Measurements from ENCODE around the gene MS4A6A.
"Not testable (repeated sequence)": the region's sequence is repeated elsewhere in the genome, so short reads cannot be mapped to it uniquely, and the experiment has no call there.

MS4A6A gene

DNA sequence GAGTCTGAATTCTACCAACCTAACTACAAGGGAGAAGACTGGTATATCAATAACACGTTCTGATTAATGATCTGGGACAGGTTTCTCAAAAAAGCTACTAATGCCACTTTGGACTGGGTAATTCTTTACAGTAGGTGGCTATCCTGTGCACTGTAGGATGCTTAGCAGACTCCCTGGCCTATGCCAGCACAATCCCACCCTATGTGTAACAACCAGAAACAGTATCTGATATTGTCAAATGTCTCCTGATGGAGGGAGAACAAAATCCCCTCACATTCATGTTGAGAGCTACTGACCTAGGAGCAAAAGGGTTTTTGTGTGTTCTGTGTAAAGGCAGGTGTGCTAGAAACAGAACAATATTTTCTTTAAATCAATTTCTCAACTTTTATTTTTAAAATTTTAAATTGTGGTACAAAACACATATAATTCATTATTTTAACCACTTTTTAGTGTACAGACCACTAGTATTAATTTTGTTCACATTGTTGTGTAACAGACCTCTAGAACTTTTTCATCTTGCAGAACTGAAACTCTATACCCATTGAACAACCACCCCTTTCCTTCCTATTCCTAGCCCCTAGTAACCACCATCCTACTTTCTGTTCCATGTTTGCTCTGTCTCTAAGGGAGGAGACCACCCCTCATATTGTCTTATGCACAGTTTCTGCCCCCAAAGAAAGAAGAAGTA is 2.1 kb upstream of the MS4A6A start:
- DNase-seq (ENCODE audit: low read depth in 4 of 4, low spot score in 1 of 4) = no peak

GRCh38 chr11:60183591-60184205 is 815 bp upstream of the MS4A6A start:
- DNase-seq (ENCODE audit: low read depth in 4 of 4, low spot score in 1 of 4) = no peak

GRCh38 chr11:60175860-60176275 is 7.0 kb downstream of the MS4A6A start:
- no peak for DNase-seq (ENCODE audit: low read depth in 4 of 4, low spot score in 1 of 4)

- DNase-seq (ENCODE audit: low read depth in 4 of 4, low spot score in 1 of 4) = no peak
These were observed 10.9 kb downstream of the MS4A6A start for GRCh38 chr11:60172011-60172410.

- DNase-seq (ENCODE audit: low read depth in 4 of 4, low spot score in 1 of 4) = no peak
These were observed 12.3 kb downstream of the MS4A6A start for GRCh38 chr11:60170566-60170965.

DNA sequence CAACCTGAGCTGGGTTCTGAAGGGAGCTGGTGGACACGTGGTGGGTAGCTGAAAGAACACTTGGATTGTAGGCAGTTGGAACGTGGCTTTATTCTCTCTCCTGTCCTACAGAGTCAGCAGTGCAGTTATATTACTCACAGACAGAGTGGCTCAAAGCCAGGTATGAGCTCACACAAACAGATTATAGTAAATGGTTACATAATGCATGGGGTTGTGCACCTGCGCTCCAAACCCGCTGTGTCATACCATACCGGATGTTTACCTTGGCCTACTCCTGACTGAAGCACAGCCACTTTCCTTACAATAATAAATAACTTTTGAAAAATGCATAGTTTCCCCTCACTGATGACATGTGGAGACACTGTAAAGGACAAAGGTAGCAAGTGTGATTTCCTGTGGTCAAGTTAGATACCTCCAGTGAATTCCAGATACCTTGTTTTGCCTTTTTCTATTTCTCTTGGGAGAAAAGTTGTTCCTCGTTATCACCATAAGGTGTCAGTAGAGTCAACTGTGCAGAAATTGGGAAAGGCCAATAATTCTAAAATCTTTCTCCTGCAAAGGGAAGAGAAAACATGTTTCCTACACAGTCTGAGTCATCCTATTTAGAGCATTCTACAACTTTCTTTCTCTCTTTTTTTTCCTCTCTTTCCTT is 13.5 kb downstream of the MS4A6A start:
- no peak for DNase-seq (ENCODE audit: low read depth in 4 of 4, low spot score in 1 of 4)

DNA sequence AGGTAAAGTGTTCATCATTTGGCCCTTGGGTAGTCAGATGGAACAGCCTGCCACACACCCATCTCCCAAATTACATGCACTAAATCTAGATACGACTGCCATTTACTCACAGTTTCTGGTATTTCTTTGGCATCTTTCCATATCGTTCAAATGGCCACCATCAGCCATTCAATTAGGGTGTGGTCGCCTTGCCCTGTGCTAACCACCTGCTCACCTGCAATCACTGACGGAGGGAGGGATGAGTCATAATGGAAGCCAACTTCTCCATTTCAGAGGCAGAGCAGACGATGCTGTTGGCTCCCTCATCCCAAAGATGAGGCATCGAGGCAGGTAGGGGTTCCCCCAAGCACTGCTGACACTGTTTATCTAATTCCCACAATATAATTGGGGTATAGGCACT is 14.6 kb downstream of the MS4A6A start:
- DNase-seq (ENCODE audit: low read depth in 4 of 4, low spot score in 1 of 4) = no peak

- DNase-seq (ENCODE audit: low read depth in 4 of 4, low spot score in 1 of 4) = no peak
These were observed 16.9 kb downstream of the MS4A6A start for GRCh38 chr11:60165951-60166350.

- no peak for DNase-seq (ENCODE audit: low read depth in 4 of 4, low spot score in 1 of 4)
These were observed 17.3 kb downstream of the MS4A6A start for GRCh38 chr11:60165538-60165937.

DNA sequence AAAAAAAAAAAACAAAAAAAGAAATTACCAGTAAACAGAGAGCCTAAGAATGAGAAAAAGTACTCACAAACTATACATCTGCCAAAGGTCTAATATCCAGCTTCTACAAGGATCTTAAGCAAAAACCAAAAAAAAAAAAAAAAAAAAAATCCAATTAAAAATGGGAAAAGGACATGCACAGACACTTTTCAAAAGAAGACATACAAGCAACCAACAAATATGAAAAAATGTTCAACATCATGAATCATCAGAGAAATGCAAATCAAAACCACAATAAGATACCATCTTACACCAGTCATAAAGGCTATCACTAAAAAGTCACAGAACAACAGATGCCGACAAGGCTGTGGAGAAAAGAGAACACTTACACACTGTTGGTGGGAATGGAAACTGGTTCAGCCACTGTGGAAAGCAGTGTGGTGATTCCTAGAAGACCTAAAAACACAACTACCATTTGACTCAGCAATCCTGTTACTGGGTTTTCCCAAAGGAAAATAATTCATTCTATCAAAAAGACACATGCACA is 18.3 kb downstream of the MS4A6A start:
- DNase-seq (ENCODE audit: low read depth in 4 of 4, low spot score in 1 of 4) = no peak

- DNase-seq (ENCODE audit: low read depth in 4 of 4, low spot score in 1 of 4) = no peak
These were observed 21.1 kb downstream of the MS4A6A start for GRCh38 chr11:60161766-60162165.

GRCh38 chr11:60161107-60161506 is 21.8 kb downstream of the MS4A6A start:
- no peak for DNase-seq (ENCODE audit: low read depth in 4 of 4, low spot score in 1 of 4)

- DNase-seq (ENCODE audit: low read depth in 4 of 4, low spot score in 1 of 4) = no peak
These were observed 23.0 kb downstream of the MS4A6A start for GRCh38 chr11:60159868-60160267.

- no peak for DNase-seq (ENCODE audit: low read depth in 4 of 4, low spot score in 1 of 4)
These were observed 23.6 kb downstream of the MS4A6A start for GRCh38 chr11:60159284-60159683.

DNA sequence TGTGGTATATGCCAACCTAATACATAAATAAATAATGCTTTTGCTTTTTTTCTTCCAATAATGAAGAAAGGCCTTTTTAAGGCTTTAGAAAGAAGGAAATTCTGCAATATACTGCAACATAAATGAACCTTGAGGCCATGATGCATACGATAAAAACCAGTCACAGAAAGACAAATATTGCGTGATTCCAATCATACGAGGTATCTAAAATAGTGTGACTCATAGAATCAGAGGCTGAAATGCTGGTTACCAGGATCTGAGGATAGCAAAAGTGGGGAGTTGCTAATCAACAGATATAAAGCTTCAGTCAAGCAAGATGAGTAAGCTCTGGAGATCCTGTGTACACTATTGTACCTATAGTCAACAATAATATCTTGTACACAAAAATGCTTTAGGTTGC is 24.2 kb downstream of the MS4A6A start:
- DNase-seq (ENCODE audit: low read depth in 4 of 4, low spot score in 1 of 4) = no peak

- no peak for DNase-seq (ENCODE audit: low read depth in 4 of 4, low spot score in 1 of 4)
These were observed 27.0 kb downstream of the MS4A6A start for GRCh38 chr11:60155931-60156330.

DNA sequence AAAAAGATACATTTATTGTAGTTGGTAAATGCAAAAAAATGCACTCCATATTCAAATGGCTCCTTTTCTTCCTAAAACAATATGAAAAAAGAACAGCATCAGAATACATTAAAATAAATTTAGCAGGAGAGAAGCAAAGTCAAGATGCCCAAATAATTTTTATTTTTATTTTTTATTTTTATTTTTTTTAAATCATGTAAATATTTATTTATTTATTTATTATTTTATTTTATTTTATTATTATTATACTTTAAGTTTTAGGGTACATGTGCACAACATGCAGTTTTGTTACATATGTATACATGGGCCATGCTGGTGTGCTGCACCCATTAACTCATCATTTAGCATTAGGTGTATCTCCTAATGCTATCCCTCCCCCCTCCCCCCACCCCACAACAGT is 30.2 kb downstream of the MS4A6A start:
- not testable (repeated sequence) for DNase-seq (ENCODE audit: low read depth in 4 of 4, low spot score in 1 of 4)

DNA sequence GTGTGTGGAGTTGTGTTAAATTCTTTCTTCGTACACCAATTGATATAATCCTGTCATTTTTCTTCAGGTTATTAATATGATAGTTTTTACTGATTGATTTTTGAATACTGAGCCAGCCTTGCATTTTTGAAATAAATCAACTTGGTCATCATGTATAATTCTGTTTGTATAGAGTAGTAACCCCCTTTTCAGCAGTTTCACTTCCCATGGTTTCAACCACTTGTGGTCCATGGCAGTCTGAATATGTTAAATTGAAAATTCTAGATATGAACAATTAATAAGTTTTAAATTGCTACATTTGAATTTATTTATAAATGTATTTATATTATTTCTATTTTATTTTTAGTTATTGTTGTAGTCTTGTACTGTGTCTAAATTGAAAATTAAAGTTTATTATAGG is 32.6 kb downstream of the MS4A6A start:
- no peak for DNase-seq (ENCODE audit: low read depth in 4 of 4, low spot score in 1 of 4)

- DNase-seq (ENCODE audit: low read depth in 4 of 4, low spot score in 1 of 4) = no peak
These were observed 37.2 kb downstream of the MS4A6A start for GRCh38 chr11:60145677-60146076.

GRCh38 chr11:60143768-60144167 is 39.1 kb downstream of the MS4A6A start:
- no peak for DNase-seq (ENCODE audit: low read depth in 4 of 4, low spot score in 1 of 4)

GRCh38 chr11:60133917-60134316 is 49.0 kb downstream of the MS4A6A start:
- no peak for DNase-seq (ENCODE audit: low read depth in 4 of 4, low spot score in 1 of 4)

- no peak for DNase-seq (ENCODE audit: low read depth in 4 of 4, low spot score in 1 of 4)
These were observed 51.0 kb downstream of the MS4A6A start for GRCh38 chr11:60131912-60132311.

Data from stimulated activated CD4-positive, alpha-beta T cell treated with anti-CD3 and anti-CD28 coated beads, Interleukin-1b, Interleukin-23, amount 100 ng/mL, for 24 hours (primary cell).